WTC11 (cell line): Measurements from ENCODE around the gene CYB561D2. TPM values are rescaled to one million over a fixed set of nuclear protein-coding genes. Genes with fewer than 3 reads are reported as not detected.

ENCODE experiments used
- ATAC-seq: fragments of 200-7000 bp; cut with Tn5 transposase; 2 replicates; pipeline ENCODE4 v1.10.0; 2021; ENCODE audit warnings: mild to moderate bottlenecking, moderate library complexity
- CTCF ChIA-PET: fragments of 300-600 bp; sonication (Branson Sonifier 250); formaldehyde crosslinking; loops from one replicate; lab custom pipeline; 2021; ENCODE audit warnings: antibody characterized with exemption; lab: Charles Lee
- POLR2A ChIA-PET: fragments of 350-600 bp; sonication (Branson Sonifier 250); formaldehyde crosslinking; loops from one replicate; lab custom pipeline; 2021; ENCODE audit warnings: antibody characterized with exemption; lab: Charles Lee
- DNase-seq: peaks from one replicate; pipeline ENCODE4 v3.0.0; 2021; ENCODE audit warnings: low spot score
- H3K27ac Mint-ChIP-seq: 2 replicates; pipeline ENCODE4 v1.8.0; 2021; ENCODE audit warnings: mixed read lengths
- H3K27me3 Mint-ChIP-seq: 2 replicates; pipeline ENCODE4 v1.8.0; 2021; ENCODE audit warnings: low read depth, mild to moderate bottlenecking, moderate library complexity, mixed read lengths
- H3K36me3 Mint-ChIP-seq: 2 replicates; pipeline ENCODE4 v1.8.0; 2021; ENCODE audit warnings: mixed read lengths
- H3K4me1 Mint-ChIP-seq: 2 replicates; pipeline ENCODE4 v1.8.0; 2022; ENCODE audit warnings: mixed read lengths
- H3K4me3 Mint-ChIP-seq: 2 replicates; pipeline ENCODE4 v1.8.0; 2021; ENCODE audit warnings: mild to moderate bottlenecking, moderate library complexity, mixed read lengths
- H3K9me3 Mint-ChIP-seq: 2 replicates; pipeline ENCODE4 v1.8.0; 2021; ENCODE audit warnings: mixed read lengths
- ATF1 ChIP-seq: sonication (generic); formaldehyde crosslinking; IDR thresholded peaks from 2 replicates; pipeline ENCODE4 v1.8.1; 2023; ENCODE audit warnings: mild to moderate bottlenecking, moderate library complexity, missing genetic modification reagents
- CBFB ChIP-seq: sonication (generic); formaldehyde crosslinking; IDR thresholded peaks from 2 replicates; pipeline ENCODE4 v1.8.1; 2022; ENCODE audit warnings: mild to moderate bottlenecking, low read depth, missing genetic modification reagents
- ETV6 ChIP-seq: sonication (generic); formaldehyde crosslinking; IDR thresholded peaks from 2 replicates; pipeline ENCODE4 v1.8.1; 2022; ENCODE audit warnings: mild to moderate bottlenecking, missing genetic modification reagents
- GRHL2 ChIP-seq: fragments of 250-450 bp; sonication (Bioruptor Pico); IDR thresholded peaks from 2 replicates; pipeline ENCODE4 v1.8.0; 2022; ENCODE audit warnings: mild to moderate bottlenecking, moderate library complexity; ENCODE audit not compliant: insufficient replicate concordance, severe bottlenecking
- IRF2 ChIP-seq: sonication (generic); formaldehyde crosslinking; IDR thresholded peaks from 2 replicates; pipeline ENCODE4 v1.8.0; 2022; ENCODE audit warnings: low read depth, missing genetic modification reagents, borderline replicate concordance
- JAZF1 ChIP-seq: fragments of 250-450 bp; sonication (Bioruptor Pico); IDR thresholded peaks from 2 replicates; pipeline ENCODE4 v1.9.0; 2021; ENCODE audit warnings: moderate library complexity, mild to moderate bottlenecking, inconsistent platforms
- JUN ChIP-seq: sonication (generic); formaldehyde crosslinking; IDR thresholded peaks from 2 replicates; pipeline ENCODE4 v1.8.0; 2023; ENCODE audit warnings: mild to moderate bottlenecking, missing genetic modification reagents
- RELA ChIP-seq: sonication (generic); formaldehyde crosslinking; IDR thresholded peaks from 2 replicates; pipeline ENCODE4 v1.8.1; 2022; ENCODE audit warnings: missing genetic modification reagents, mild to moderate bottlenecking, borderline replicate concordance
- SMAD3 ChIP-seq: sonication (generic); formaldehyde crosslinking; IDR thresholded peaks from 2 replicates; pipeline ENCODE4 v1.8.0; 2022; ENCODE audit warnings: missing genetic modification reagents, mild to moderate bottlenecking, borderline replicate concordance
- SOX15 ChIP-seq: fragments of 250-450 bp; sonication (Bioruptor Pico); IDR thresholded peaks from 2 replicates; pipeline ENCODE4 v1.9.0; 2021; ENCODE audit warnings: mild to moderate bottlenecking
- TEAD4 ChIP-seq: sonication (generic); formaldehyde crosslinking; IDR thresholded peaks from 2 replicates; pipeline ENCODE4 v1.8.0; 2022; ENCODE audit warnings: mild to moderate bottlenecking, missing genetic modification reagents
- ZNF138 ChIP-seq: sonication (generic); formaldehyde crosslinking; conservative IDR thresholded peaks from 2 replicates; pipeline ENCODE4 v1.8.1; 2022; ENCODE audit warnings: mild to moderate bottlenecking, moderate library complexity, missing genetic modification reagents
- ZNF263 ChIP-seq: sonication (generic); formaldehyde crosslinking; IDR thresholded peaks from 2 replicates; pipeline ENCODE4 v1.8.1; 2022; ENCODE audit warnings: low read depth, mild to moderate bottlenecking, moderate library complexity, missing genetic modification reagents
- ZNF317 ChIP-seq: sonication (generic); formaldehyde crosslinking; IDR thresholded peaks from 2 replicates; pipeline ENCODE4 v1.8.1; 2023; ENCODE audit warnings: low read depth, mild to moderate bottlenecking, moderate library complexity, missing genetic modification reagents, borderline replicate concordance
- ZNF396 ChIP-seq: fragments of 250-450 bp; sonication (Bioruptor Pico); IDR thresholded peaks from 2 replicates; pipeline ENCODE4 v1.8.0; 2021; ENCODE audit warnings: mild to moderate bottlenecking, moderate library complexity, borderline replicate concordance
- ZNF416 ChIP-seq: fragments of 250-450 bp; sonication (Bioruptor Pico); IDR thresholded peaks from 2 replicates; pipeline ENCODE4 v1.9.0; 2021; ENCODE audit warnings: mild to moderate bottlenecking, inconsistent platforms
- ZNF671 ChIP-seq: fragments of 250-450 bp; sonication (Bioruptor Pico); IDR thresholded peaks from 2 replicates; pipeline ENCODE4 v1.8.0; 2021; ENCODE audit warnings: mild to moderate bottlenecking
- total RNA-seq: library from RNA; stranded (reverse); gene quantifications from 3 replicates; pipeline ENCODE4 v1.2.3, GENCODE V29; 2021
- TF ChIP-seq, protein P1 (sequence below): sonication (generic); formaldehyde crosslinking; IDR thresholded peaks from 2 replicates; pipeline ENCODE4 v1.8.0; 2022; ENCODE audit warnings: mild to moderate bottlenecking, missing genetic modification reagents
- TF ChIP-seq, protein P2 (sequence below): sonication (generic); formaldehyde crosslinking; IDR thresholded peaks from 2 replicates; pipeline ENCODE4 v1.8.1; 2023; ENCODE audit warnings: mild to moderate bottlenecking, missing genetic modification reagents
- TF ChIP-seq, protein P3 (sequence below): sonication (generic); formaldehyde crosslinking; IDR thresholded peaks from 2 replicates; pipeline ENCODE4 v1.8.1; 2023; ENCODE audit warnings: mild to moderate bottlenecking, missing genetic modification reagents
- TF ChIP-seq, protein P4 (sequence below): sonication (generic); formaldehyde crosslinking; IDR thresholded peaks from 2 replicates; pipeline ENCODE4 v1.8.1; 2022; ENCODE audit warnings: low read depth, missing genetic modification reagents, borderline replicate concordance
- TF ChIP-seq, protein P5 (sequence below): fragments of 250-450 bp; sonication (Bioruptor Pico); IDR thresholded peaks from 2 replicates; pipeline ENCODE4 v1.9.0; 2021; ENCODE audit warnings: mild to moderate bottlenecking

CYB561D2 gene
- total RNA-seq, 1 experiment from 2014 or later = 9.8 TPM

DNA sequence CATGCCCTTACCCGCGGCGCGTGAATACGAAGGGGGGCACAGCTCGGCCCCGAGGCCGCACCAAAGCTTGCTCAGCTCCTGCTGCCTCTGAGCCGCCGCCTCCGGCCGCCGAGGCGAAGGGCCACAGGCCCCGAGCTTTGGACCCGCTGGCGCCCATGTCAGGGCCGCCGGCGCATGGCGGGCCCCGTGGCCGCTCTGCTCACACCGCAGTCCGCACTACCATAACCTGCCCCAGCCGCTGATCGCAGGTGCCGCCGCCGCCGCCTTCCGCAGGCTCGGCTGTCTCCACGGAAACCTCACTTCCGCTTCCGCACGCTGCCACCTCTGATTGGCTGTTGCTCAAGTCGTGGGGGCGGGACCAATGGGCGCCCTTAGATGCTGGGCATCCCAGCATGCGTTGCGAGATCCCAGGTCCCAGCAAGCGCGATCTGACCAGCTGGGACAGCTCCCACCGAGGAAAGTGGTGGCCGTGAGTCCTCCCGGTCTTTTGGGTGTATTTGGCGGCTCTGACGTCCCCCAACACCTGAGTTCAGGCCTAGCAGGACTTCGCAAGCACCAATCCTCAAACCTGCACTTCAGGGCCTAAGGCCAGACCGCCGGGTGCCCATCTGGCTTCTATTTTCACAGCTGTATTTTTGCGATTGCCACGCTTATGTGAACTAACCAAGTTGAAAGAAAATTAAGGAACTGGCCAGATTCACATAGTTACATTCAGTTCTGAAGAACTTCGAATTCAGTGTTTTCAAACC lies 22.5 kb upstream of the CYB561D2 start, which contains the start of gene TUSC2 (continued):
- peak; percentile 77; the same call in 1 of the 2 replicates for TF ChIP-seq CBFB (CRISPR knock-in tag)
- TF ChIP-seq ZNF138 (CRISPR knock-in tag) = peak; percentile 78; the same call in 1 of the 2 replicates
- no peak for TF ChIP-seq IRF2 (CRISPR knock-in tag)
- TF ChIP-seq ZNF263 (CRISPR knock-in tag) = no peak
- TF ChIP-seq ATF1 (CRISPR knock-in tag) = no peak
- TF ChIP-seq JAZF1 (CRISPR knock-in tag) = no peak
- no peak for TF ChIP-seq ZNF317 (CRISPR knock-in tag)
- TF ChIP-seq, protein P1, sequence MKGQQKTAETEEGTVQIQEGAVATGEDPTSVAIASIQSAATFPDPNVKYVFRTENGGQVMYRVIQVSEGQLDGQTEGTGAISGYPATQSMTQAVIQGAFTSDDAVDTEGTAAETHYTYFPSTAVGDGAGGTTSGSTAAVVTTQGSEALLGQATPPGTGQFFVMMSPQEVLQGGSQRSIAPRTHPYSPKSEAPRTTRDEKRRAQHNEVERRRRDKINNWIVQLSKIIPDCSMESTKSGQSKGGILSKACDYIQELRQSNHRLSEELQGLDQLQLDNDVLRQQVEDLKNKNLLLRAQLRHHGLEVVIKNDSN (CRISPR knock-in tag) = 0 out of 2 replicates have a peak, but pooled peaks have one; percentile 16
- no peak for TF ChIP-seq TEAD4 (CRISPR knock-in tag)
- peak; percentile 78; the same call in 1 of the 2 replicates for TF ChIP-seq SMAD3 (CRISPR knock-in tag)
- 0 out of 2 replicates have a peak, but pooled peaks have one; percentile 13 for TF ChIP-seq ZNF416
- TF ChIP-seq ETV6 = peak; percentile 44; the same call in 1 of the 2 replicates
- TF ChIP-seq, all 79 proteins: peak for 21

DNA sequence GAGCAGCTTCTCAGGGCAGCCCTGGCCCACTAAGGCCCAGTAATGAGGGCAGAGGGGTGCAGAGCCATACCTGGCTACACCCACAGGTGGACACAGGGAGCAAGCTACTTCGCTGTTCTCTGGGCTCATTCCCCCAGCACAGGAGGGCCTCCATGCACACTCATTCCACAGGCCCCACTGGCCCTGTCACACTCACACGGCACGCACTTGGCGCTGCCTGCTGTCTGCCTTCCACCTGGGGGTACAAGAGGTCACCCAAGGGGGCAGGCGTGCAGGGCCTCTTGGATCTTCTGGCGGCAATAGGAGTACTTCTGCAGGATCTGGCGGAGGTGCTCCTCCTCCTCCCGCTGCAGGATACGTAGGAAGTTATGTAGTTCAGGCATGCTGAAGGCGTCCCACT lies 20.3 kb upstream of the CYB561D2 start:
- TF ChIP-seq, protein P2, sequence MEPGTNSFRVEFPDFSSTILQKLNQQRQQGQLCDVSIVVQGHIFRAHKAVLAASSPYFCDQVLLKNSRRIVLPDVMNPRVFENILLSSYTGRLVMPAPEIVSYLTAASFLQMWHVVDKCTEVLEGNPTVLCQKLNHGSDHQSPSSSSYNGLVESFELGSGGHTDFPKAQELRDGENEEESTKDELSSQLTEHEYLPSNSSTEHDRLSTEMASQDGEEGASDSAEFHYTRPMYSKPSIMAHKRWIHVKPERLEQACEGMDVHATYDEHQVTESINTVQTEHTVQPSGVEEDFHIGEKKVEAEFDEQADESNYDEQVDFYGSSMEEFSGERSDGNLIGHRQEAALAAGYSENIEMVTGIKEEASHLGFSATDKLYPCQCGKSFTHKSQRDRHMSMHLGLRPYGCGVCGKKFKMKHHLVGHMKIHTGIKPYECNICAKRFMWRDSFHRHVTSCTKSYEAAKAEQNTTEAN (CRISPR knock-in tag) = no peak
- TF ChIP-seq ZNF396 (CRISPR knock-in tag) (no peak), RELA (no peak), ZNF416 (no peak), GRHL2 (CRISPR knock-in tag) (no peak), ZNF671 (no peak), IRF2 (CRISPR knock-in tag) (no peak), SOX15 (CRISPR knock-in tag) (no peak), JUN (no peak)
- TF ChIP-seq, protein P3, sequence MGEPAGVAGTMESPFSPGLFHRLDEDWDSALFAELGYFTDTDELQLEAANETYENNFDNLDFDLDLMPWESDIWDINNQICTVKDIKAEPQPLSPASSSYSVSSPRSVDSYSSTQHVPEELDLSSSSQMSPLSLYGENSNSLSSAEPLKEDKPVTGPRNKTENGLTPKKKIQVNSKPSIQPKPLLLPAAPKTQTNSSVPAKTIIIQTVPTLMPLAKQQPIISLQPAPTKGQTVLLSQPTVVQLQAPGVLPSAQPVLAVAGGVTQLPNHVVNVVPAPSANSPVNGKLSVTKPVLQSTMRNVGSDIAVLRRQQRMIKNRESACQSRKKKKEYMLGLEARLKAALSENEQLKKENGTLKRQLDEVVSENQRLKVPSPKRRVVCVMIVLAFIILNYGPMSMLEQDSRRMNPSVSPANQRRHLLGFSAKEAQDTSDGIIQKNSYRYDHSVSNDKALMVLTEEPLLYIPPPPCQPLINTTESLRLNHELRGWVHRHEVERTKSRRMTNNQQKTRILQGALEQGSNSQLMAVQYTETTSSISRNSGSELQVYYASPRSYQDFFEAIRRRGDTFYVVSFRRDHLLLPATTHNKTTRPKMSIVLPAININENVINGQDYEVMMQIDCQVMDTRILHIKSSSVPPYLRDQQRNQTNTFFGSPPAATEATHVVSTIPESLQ (CRISPR knock-in tag) = no peak
- TF ChIP-seq, protein P4, sequence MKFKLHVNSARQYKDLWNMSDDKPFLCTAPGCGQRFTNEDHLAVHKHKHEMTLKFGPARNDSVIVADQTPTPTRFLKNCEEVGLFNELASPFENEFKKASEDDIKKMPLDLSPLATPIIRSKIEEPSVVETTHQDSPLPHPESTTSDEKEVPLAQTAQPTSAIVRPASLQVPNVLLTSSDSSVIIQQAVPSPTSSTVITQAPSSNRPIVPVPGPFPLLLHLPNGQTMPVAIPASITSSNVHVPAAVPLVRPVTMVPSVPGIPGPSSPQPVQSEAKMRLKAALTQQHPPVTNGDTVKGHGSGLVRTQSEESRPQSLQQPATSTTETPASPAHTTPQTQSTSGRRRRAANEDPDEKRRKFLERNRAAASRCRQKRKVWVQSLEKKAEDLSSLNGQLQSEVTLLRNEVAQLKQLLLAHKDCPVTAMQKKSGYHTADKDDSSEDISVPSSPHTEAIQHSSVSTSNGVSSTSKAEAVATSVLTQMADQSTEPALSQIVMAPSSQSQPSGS (CRISPR knock-in tag) = no peak
- TF ChIP-seq, protein P5, sequence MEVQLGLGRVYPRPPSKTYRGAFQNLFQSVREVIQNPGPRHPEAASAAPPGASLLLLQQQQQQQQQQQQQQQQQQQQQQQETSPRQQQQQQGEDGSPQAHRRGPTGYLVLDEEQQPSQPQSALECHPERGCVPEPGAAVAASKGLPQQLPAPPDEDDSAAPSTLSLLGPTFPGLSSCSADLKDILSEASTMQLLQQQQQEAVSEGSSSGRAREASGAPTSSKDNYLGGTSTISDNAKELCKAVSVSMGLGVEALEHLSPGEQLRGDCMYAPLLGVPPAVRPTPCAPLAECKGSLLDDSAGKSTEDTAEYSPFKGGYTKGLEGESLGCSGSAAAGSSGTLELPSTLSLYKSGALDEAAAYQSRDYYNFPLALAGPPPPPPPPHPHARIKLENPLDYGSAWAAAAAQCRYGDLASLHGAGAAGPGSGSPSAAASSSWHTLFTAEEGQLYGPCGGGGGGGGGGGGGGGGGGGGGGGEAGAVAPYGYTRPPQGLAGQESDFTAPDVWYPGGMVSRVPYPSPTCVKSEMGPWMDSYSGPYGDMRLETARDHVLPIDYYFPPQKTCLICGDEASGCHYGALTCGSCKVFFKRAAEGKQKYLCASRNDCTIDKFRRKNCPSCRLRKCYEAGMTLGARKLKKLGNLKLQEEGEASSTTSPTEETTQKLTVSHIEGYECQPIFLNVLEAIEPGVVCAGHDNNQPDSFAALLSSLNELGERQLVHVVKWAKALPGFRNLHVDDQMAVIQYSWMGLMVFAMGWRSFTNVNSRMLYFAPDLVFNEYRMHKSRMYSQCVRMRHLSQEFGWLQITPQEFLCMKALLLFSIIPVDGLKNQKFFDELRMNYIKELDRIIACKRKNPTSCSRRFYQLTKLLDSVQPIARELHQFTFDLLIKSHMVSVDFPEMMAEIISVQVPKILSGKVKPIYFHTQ = no peak
- ChIA-PET POLR2A (no interaction called here), CTCF (no interaction called here)
- no peaks in the 10 kb centered on the region for H3K27me3 Mint-ChIP-seq
- peaks cover 28% of the 10 kb centered on the region for H3K36me3 Mint-ChIP-seq
- H3K9me3 Mint-ChIP-seq = no peaks in the 10 kb centered on the region
- H3K27ac Mint-ChIP-seq = no peak overlapping the region
- no peak overlapping the region for H3K4me3 Mint-ChIP-seq
- peaks cover 7% of the 10 kb centered on the region for H3K4me1 Mint-ChIP-seq
- ATAC-seq (no peak), DNase-seq (no peak)
